HCT116 (cell line): ENCODE measurements around the gene PHYKPL. TPM values are rescaled to one million over a fixed set of nuclear protein-coding genes. Genes with fewer than 3 reads are reported as not detected.
"Not testable (repeated sequence)": the region's sequence is repeated elsewhere in the genome, so short reads cannot be mapped to it uniquely, and the experiment has no call there.

Experiments
- ATAC-seq: fragments of 200-7000 bp; cut with Tn5 transposase; 2 replicates; pipeline ENCODE4 v1.9.1; 2020; ENCODE audit warnings: mild to moderate bottlenecking, moderate library complexity
- BruUV-seq: library from RNA; stranded (reverse); fragments of 400-500 nt; replicated peaks from 2 replicates; lab custom pipeline; 2021; lab: Mats Ljungman, UMichigan
- CTCF ChIA-PET: fragments of 300-600 bp; sonication (Branson Sonifier 250); formaldehyde crosslinking; loops from one replicate; lab custom pipeline; 2021; ENCODE audit warnings: antibody characterized with exemption; lab: Charles Lee
- POLR2A ChIA-PET: fragments of 300-600, 350-600 bp; sonication (Branson Sonifier 250); formaldehyde crosslinking; loops from one replicate; lab custom pipeline; 2021; ENCODE audit warnings: antibody characterized with exemption; lab: Charles Lee
- RAD21 ChIA-PET, 2 experiments: fragments of 300-600 bp; sonication (Branson Sonifier 250); formaldehyde crosslinking; loops; one replicate each; lab custom pipeline; 2023; ENCODE audit warnings: low total read pairs in 2 of 2; ENCODE audit not compliant: uncharacterized antibody in 2 of 2, unreplicated experiment in 2 of 2, low non-redundant PET in 1 of 2; lab: Charles Lee
- DNase-seq: peaks from one replicate; pipeline ENCODE4 v3.0.0-alpha.2; 2010; ENCODE audit warnings: low read depth, low spot score
- H2AFZ ChIP-seq: fragments of 200-600 bp; shearing (Covaris generic), sonication (generic); 2 replicates; pipeline ENCODE4 v1.6.1; 2017; ENCODE audit warnings: low read depth, mixed run types, mixed read lengths, antibody characterized with exemption, low read length; ENCODE audit not compliant: poor library complexity, severe bottlenecking
- H3K27ac ChIP-seq: 2 replicates; pipeline ENCODE4 v1.5.1; 2012; ENCODE audit warnings: low read depth, low read length
- H3K27me3 ChIP-seq: fragments of 200-600 bp; sonication (generic); 2 replicates; pipeline ENCODE4 v1.6.1; 2016; ENCODE audit warnings: mixed run types, low read length, mixed read lengths; ENCODE audit not compliant: insufficient read depth
- H3K36me3 ChIP-seq, 2 experiments: fragments of 200-500 bp in 1 of 2; fragments of 200-600 bp in 1 of 2; sonication (Bioruptor generic) in 1 of 2; sonication (generic) in 1 of 2; 2 replicates each; pipeline versions ENCODE4 v1.5.1 to v1.6.1; 2014 to 2016; ENCODE audit warnings: low read length in 2 of 2, inconsistent platforms in 1 of 2, mixed read lengths in 1 of 2, mixed run types in 1 of 2; ENCODE audit not compliant: insufficient read depth in 2 of 2, control insufficient read depth in 1 of 2
- H3K4me1 ChIP-seq, 2 experiments: fragments of 200-600 bp in 1 of 2; sonication (generic) in 1 of 2; 2 replicates each; pipeline versions ENCODE4 v1.5.1 to v1.6.1; 2012 to 2017; ENCODE audit warnings: low read length in 2 of 2, inconsistent platforms in 1 of 2, mild to moderate bottlenecking in 1 of 2, mixed read lengths in 1 of 2, mixed run types in 1 of 2, moderate library complexity in 1 of 2; ENCODE audit not compliant: insufficient read depth in 2 of 2, control insufficient read depth in 1 of 2
- H3K4me2 ChIP-seq: fragments of 200-600 bp; sonication (generic); 2 replicates; pipeline ENCODE4 v1.6.1; 2017; ENCODE audit warnings: mixed run types, low read length, mixed read lengths
- H3K4me3 ChIP-seq, 2 experiments: fragments of 200-600 bp in 1 of 2; sonication (generic) in 1 of 2; replicated peaks in 1 of 2; 2 replicates each; pipeline ENCODE4 v1.5.1; 2011 to 2016; ENCODE audit warnings: low read length in 2 of 2, control low read depth in 1 of 2, low read depth in 1 of 2, mild to moderate bottlenecking in 1 of 2, mixed read lengths in 1 of 2, mixed run types in 1 of 2
- H3K79me2 ChIP-seq: fragments of 200-600 bp; sonication (generic); 2 replicates; pipeline ENCODE4 v1.6.1; 2017; ENCODE audit warnings: mild to moderate bottlenecking, mixed run types, low read length, moderate library complexity, mixed read lengths; ENCODE audit not compliant: insufficient read depth
- H3K9ac ChIP-seq: fragments of 200-600 bp; sonication (generic); 2 replicates; pipeline ENCODE4 v1.6.1; 2016; ENCODE audit warnings: low read length, mixed read lengths
- H3K9me2 ChIP-seq: fragments of 200-600 bp; sonication (generic), shearing (Covaris generic); 2 replicates; pipeline ENCODE4 v1.6.1; 2017; ENCODE audit warnings: mixed run types, mild to moderate bottlenecking, moderate library complexity; ENCODE audit not compliant: insufficient read depth
- H3K9me3 ChIP-seq, 2 experiments: fragments of 200-500 bp in 1 of 2; fragments of 200-600 bp in 1 of 2; sonication (Bioruptor generic) in 1 of 2; sonication (generic) in 1 of 2; 2 replicates each; pipeline ENCODE4 v1.6.1; 2014 to 2017; ENCODE audit warnings: low read length in 2 of 2, mixed read lengths in 2 of 2, inconsistent platforms in 1 of 2, low read depth in 1 of 2, mild to moderate bottlenecking in 1 of 2, mixed run types in 1 of 2, moderate library complexity in 1 of 2; ENCODE audit not compliant: control insufficient read depth in 1 of 2, insufficient read depth in 1 of 2
- H4K20me1 ChIP-seq: fragments of 200-600 bp; sonication (generic), shearing (Covaris generic); 2 replicates; pipeline ENCODE4 v1.6.1; 2017; ENCODE audit warnings: mixed run types, mild to moderate bottlenecking, moderate library complexity; ENCODE audit not compliant: insufficient read depth
- SIN3A ChIP-seq: IDR thresholded peaks from 2 replicates; pipeline ENCODE4 v1.6.1; 2012; ENCODE audit warnings: low read depth
- intact Hi-C: fragments of 100-400 bp; cut with micrococcal nuclease; formaldehyde crosslinking; loops from 2 replicates; pipeline ENCODE4 v1.10.0; 2022
- total RNA-seq: library from RNA; stranded (reverse); gene quantifications from one replicate; pipeline ENCODE4 v1.2.1, GENCODE V29; 2021; ENCODE audit not compliant: unreplicated experiment
- TF ChIP-seq, protein P1 (sequence below), 3 experiments: fragments of 200-600 bp in 1 of 3; sonication (generic) in 1 of 3; IDR thresholded peaks in 2 of 3; conservative IDR thresholded peaks in 1 of 3; 2 replicates each; pipeline ENCODE4 v1.5.1; 2012 to 2017; ENCODE audit warnings: low read depth in 2 of 3, low read length in 2 of 3, antibody characterized with exemption in 1 of 3, borderline replicate concordance in 1 of 3, control low read depth in 1 of 3, mild to moderate bottlenecking in 1 of 3, mixed read lengths in 1 of 3, mixed run types in 1 of 3, moderate library complexity in 1 of 3; ENCODE audit not compliant: insufficient read depth in 1 of 3

PHYKPL gene
- total RNA-seq, 1 experiment from 2014 or later = 57.8 TPM

- RAD21 ChIA-PET, H3K9me2 ChIP-seq, H3K79me2 ChIP-seq, BruUV-seq, POLR2A ChIA-PET, intact Hi-C loops, H3K9ac ChIP-seq, H3K4me3 ChIP-seq, CTCF ChIA-PET, DNase-seq, H3K4me2 ChIP-seq, H3K27me3 ChIP-seq, H3K36me3 ChIP-seq, ATAC-seq, H2AFZ ChIP-seq, H4K20me1 ChIP-seq, H3K9me3 ChIP-seq, H3K27ac ChIP-seq: not testable (repeated sequence)
- peaks cover 5 to 21% of the 10 kb centered on the region in 2 experiments for H3K4me1 ChIP-seq
These were observed 34.5 kb downstream of the PHYKPL start for GRCh38 chr5:178198151-178198550.

- POLR2A ChIA-PET = no interaction called here
- Histone ChIP-seq H3K9me2 (no peaks in the 10 kb centered on the region), H3K4me1 (peaks cover 4 to 9% of the 10 kb centered on the region in 2 experiments), H3K27ac (no peak overlapping the region), H3K79me2 (no peaks in the 10 kb centered on the region), H3K4me3 (no peak overlapping the region), H3K9ac (no peak overlapping the region), H2AFZ (no peak overlapping the region), H3K9me3 (peaks cover 0 to 3% of the 10 kb centered on the region in 2 experiments; a peak in 1 of 4 replicates), H4K20me1 (no peaks in the 10 kb centered on the region), H3K27me3 (no peaks in the 10 kb centered on the region), H3K4me2 (no peak overlapping the region), H3K36me3 (no peaks in the 10 kb centered on the region)
- intact Hi-C loops = no loop called here
- DNase-seq (no peak), ATAC-seq (peak; percentile 84)
- no peak for TF ChIP-seq SIN3A
- TF ChIP-seq, protein P1, sequence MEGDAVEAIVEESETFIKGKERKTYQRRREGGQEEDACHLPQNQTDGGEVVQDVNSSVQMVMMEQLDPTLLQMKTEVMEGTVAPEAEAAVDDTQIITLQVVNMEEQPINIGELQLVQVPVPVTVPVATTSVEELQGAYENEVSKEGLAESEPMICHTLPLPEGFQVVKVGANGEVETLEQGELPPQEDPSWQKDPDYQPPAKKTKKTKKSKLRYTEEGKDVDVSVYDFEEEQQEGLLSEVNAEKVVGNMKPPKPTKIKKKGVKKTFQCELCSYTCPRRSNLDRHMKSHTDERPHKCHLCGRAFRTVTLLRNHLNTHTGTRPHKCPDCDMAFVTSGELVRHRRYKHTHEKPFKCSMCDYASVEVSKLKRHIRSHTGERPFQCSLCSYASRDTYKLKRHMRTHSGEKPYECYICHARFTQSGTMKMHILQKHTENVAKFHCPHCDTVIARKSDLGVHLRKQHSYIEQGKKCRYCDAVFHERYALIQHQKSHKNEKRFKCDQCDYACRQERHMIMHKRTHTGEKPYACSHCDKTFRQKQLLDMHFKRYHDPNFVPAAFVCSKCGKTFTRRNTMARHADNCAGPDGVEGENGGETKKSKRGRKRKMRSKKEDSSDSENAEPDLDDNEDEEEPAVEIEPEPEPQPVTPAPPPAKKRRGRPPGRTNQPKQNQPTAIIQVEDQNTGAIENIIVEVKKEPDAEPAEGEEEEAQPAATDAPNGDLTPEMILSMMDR (IDR thresholded peaks at IDR 0.05 in 2 of 3, conservative IDR thresholded peaks at IDR 0.05 in 1 of 3; ENCODE audit: borderline replicate concordance in 1 of 3, insufficient read depth in 1 of 3, low read depth in 2 of 3, low read length in 2 of 3) = peak in 2 of 3 experiments; percentile 75 to 78; a peak in 4 of 6 replicates
- RAD21 ChIA-PET = no interaction called here
- BruUV-seq = no TSS peak
- CTCF ChIA-PET = interaction anchor here (0.8 to 1.1 kb wide), 4 partner anchors 10 to 38 kb away, joined by 3 to 6 read pairs (median 3); no protein-coding TSS in a partner anchor
These were observed 35.6 kb downstream of the PHYKPL start for GRCh38 chr5:178196986-178197385.
